Activated CD4-positive, CD25-positive, alpha-beta regulatory T cell treated with anti-CD3 and anti-CD28 coated beads, Interleukin-2, amount 50 U/mL, for 24 hours (primary cell): ENCODE measurements around the gene FER.
"Not testable (repeated sequence)": the region's sequence is repeated elsewhere in the genome, so short reads cannot be mapped to it uniquely, and the experiment has no call there.

Experiments
- ATAC-seq, 2 donors: fragments of 150-1000 bp; cut with Tn5 transposase; one replicate each; pipeline ENCODE4 v1.10.0; 2021; ENCODE audit warnings: mild to moderate bottlenecking in 1 of 2, moderate library complexity in 1 of 2

The FER gene

DNA sequence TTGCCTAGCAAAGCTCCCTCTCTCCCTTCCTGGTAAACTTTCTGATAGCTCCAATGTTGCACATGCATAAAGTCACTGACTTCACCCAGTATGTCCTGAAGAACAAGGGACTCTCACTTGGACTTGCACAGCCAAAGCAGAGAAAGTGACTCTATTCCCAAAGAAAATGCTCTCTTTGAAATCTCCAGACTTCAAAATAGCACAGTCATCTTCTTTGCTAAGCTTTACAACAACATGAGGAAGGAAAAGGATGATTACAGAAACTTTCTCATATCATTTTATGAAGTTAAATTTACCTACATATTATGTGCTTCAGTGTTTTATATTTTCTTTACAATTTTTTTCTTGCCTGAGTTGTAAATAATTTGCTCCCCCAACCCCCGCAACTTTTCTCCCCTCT lies 397.4 kb downstream of the FER start:
- ATAC-seq: no peak

DNA sequence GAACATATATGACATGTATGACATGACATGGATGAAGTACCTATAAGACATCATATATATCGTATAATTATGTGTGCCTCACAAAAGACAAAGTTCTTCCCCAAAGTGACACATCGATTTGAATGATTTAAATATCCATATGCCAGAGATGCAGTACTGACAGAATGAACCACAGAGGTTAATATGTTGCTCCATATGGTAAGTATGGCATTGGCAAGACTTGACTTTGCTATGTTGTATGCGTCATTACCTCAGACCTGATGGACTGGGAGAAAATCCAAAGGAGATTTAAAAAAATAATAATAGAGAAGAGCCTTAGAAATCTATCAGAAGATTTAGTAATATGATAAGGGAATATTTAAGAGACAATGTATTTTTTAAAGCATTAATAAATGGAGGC lies 398.9 kb downstream of the FER start:
- no peak for ATAC-seq

DNA sequence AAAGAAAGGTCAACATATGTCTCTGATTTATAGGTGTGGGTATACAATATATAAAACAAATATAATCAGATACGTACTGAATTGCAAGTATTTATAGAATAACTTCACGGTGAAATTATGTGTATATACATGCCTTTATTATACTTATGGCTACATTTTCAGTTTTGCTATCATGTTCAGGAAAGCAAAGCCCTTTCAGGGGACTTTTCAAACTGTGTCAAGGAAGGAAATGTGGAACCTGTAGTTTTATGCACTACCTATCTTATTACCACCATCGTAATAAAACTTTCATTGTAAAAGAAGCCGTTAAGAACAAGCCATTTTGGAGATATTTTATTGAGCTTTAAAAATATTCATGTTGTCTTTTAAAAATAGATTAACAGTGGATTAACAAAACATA lies 404.9 kb downstream of the FER start:
- ATAC-seq: no peak

DNA sequence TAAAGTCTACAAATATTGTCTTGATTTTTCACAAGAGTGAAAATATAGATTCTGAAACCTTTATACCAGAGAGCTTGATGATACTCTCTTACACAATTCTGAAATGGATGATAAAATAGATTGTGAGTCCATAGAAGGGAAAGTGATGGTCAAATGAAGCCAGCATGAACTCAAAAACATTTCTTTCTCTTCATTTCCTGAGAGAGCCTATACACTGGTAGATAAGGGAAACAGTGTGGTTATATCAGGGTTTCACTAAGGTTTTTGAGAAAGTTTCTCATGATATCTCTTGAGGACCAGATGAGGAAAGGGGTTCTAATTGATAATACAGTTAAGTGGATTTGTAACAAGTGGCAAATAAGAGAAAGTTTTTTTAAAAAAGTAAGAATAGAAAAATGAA lies 407.9 kb downstream of the FER start:
- no peak for ATAC-seq

DNA sequence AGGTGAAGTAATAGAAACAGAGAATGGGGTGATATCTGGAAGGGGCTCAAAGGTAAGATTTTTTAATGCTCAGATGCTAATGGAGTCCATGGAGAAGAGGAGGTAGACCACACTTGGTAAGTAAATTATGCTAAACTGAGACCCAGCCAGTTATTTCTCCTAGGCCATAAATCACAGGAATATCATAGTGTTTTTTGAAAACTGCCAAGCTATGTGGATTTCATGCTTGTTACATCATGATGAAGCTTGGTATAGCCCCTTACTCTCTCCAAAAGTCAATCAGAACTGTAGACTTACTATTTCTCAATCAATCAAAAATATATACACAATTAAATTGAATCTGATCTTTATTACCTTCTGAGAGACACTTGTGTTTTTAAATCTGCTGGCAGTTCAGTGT lies 409.2 kb downstream of the FER start:
- no peak for ATAC-seq

DNA sequence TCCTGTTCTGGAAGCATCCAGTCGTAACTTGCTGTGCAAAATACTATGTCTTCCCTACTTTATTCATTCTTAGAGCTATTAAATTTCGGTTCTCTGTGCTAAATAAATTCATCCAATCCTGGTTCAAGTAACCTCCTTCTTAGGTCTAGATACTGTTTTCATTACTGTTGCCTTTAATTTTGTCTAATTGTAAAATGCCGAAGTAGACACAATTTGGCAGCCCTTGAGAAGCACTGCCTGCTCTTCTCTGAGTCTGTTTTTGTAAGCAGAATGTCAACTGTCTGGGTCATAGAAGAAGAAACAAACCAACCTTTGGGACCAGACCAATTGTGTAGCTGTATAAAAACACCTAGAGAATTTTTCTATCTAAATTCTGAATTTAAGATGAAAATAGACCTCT lies 412.8 kb downstream of the FER start:
- ATAC-seq: no peak

DNA sequence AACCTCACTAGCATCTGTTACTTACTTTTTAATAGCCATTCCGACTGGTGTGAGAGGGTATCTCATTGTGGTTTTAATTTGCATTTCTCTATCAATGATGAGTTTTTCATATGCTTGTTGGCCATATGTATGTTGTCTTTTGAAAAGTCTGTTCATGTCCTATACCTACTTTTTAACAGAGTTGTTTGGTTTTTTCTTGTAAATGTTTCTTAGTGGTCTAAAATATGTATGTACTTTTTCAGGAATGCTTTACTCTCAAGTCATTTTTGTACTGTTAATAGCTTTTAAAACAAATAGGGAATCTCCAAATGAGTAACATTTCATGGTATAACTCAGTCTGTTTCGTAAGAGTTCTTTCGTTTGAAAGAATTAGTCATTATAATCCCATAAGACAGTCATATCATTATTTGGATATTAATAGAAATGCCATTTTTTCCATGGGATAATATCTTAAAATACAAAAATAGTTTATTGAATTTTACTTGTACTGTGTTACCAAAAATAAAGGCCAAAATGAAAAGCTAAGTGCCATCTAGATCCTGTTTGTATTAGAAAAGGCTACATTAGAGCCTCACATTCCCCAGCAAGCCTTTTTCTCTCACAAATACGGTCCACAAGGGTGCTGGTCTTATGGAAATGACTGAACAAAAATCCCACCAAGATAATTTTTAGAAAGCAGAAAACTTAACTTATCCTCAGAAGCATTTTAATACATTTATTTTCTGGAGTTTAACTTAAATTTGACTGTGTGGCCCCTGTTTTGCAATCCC lies 414.4 kb downstream of the FER start:
- ATAC-seq: no peak

DNA sequence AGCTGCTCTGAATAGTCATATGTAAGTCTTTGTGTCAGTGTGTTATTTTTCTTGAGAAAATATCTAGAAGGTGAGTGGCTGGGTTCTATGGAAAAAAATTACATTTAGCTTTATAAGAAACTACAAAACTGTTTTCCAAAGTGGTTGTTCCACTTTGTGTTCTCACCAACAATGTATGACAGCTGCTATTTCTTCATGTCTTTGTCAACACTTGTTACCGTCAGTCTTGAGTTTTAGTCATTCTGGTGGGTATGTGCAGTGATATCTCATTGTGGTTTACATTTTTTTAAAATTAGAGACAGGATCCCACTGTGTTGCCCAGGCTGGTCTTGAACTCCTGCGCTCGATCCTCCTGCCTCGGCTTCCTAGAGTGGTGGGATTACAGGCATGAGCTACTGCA lies 415.6 kb downstream of the FER start:
- no peak for ATAC-seq

DNA sequence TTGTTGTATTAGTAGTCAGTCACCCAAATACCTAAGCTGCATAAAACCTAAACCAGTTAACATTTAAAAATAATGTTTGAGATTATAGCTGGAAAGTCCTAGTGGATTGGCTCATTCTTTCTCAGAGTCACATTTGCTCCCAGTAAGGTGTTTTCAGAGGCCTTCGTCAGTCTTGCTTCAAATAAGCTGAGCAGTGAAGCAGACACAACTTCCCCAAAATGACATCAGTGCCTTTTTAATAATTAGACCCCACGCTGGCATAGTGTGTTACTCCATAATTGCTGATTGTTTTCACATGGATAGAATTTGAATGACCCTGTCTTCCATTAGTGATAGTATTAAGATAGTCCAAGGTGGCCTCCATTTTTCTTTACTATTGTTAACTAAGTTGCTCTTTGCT lies 416.3 kb downstream of the FER start:
- ATAC-seq: peak in 1 of 2 donors; percentile 43

DNA sequence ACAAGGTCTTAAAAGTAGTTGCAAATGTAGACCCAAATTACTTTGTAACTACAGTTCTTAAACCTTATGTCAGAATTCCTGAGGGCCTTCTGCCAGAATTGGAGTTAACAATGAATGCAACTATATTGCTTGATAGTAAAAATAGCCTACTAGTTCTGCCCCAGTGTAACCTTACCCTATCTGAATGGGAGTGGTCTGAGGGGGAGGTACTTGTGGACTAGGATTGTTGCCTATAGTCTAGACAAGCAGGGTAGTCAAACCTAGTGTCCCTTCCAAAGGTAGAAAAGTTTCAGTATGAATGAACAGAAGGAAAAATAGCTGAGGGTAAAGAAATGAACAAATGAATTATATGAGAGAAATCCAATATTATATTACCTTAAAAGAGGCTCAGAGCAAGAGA lies 419.9 kb downstream of the FER start:
- no peak for ATAC-seq

DNA sequence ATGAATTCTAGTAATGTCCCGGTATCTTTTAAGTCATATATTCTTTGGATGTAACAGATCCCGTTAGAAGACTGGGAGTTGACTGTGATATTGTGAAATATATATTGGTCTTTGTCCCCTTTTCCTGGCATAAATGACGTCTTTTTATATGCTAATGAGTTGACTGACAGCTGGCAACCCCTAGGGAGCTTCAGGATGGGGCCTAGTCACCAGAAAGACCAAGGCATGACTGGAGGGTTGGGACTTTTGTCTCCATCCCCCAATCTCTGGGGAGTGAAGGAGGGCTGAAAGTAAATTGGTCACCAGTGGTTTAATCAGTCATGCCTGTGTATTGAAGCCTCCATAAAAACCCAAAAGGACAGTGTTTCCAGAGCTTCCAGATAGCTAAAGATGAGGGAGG lies 420.5 kb downstream of the FER start:
- ATAC-seq: no peak

DNA sequence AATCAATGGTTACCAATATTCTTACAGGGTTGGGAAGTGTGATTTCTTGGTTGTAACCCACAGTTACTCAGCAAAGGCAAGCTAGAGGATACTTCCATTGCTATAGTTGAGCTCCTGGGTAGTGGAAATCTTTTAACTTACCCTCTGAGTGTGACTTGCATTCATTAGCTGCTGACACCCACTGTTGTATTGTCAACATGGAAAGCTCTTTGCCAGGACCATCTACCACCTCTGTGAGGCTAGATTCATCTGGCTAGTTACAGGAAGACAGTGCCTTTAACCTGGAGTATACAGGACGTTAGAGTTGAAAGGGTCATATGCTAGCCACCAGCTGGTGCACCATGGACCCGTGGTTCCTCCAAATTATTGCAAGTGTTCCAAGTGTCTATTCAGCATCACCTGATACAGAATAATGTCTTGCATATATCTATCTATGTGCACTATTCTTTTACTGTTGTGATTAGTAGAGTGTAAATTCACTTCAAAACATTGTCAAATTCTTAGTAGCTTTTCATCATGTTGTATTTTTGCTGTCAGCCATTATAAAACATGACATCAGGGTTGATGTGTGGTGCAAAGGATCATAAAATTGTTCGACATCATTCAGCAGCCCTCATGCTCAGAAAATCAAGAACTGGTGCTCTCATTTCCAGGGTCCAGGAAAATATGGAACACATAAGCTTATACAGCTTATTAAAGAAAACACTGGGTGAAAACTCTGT lies 423.1 kb downstream of the FER start:
- no peak for ATAC-seq

DNA sequence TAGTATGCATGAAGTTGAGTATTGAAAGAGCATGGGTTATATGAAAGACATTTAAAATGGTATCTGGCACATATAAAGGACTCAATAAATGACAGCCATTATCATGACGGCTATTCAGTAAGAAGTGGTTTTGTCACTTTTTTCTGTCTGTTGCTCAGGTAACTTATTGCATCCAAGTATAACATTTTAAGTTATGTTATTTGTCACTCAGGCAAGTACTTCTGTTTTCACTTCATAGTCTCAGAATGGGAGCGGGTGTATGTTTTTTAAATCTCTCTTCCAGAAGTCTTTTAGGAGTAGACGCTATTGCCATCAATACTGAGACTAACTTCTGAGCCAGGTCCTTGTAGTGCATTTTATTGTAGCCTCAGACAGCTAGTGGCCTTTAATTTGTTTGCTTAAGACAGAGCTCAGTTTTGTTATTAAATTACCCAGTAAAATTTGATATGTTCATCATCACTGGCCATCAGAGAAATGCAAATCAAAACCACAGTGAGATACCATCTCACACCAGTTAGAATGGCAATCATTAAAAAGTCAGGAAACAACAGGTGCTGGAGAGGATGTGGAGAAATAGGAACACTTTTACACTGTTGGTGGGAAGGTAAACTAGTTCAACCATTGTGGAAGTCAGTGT lies 423.9 kb downstream of the FER start:
- ATAC-seq: not testable (repeated sequence)

DNA sequence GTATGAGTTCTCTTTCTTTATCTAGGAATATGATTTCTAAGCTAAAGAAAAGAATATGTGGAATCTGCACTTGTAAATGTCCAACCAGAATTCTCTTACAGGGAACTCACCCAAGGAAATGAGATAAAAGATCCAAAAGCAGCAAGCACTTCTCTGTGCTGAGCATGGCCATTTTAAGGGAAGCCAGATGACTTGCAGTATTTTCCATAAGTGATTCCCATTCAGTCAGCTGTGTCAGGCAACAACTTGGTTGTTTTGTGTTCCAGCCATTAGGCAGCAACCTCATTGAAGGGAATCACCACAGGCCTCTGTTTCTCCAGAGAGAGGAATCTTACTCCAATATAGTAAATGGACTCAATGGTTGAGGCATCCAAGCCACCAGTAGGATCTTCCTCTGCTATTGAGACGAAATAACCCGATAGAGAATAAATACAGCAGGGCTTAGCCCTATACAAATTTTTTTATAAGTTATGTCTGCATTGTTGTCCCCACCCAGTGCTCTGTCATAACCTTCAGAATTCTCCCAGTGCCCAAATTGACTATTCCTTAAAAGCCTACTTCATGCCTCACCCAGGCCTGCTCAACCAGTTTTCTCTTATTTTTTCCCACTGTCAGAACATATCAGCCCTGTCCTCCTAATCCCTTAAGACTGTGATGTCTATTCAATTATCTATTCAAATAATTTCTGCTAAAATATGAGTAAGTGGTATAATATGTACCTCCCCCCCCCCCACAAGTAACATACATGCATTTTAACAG lies 425.5 kb downstream of the FER start:
- ATAC-seq: no peak

DNA sequence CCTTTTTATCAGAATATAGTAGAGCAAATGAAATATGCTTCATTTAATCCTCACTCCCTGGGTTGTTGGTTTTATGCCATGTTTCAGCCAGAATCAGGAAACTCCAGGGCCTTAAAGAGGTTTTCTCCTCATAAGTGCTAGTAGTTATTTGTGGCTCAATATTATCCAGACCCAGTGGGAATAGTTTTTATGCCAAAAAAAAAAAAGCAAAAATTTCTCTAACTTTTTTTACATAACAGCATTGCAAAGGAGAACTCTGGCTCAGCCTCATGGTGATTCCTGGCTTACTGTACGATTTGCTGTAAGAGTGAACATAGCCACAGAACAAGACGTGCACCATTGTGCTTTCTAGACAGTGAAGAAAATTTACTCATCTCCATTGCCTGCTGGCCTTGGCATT lies 429.5 kb downstream of the FER start:
- no peak for ATAC-seq

DNA sequence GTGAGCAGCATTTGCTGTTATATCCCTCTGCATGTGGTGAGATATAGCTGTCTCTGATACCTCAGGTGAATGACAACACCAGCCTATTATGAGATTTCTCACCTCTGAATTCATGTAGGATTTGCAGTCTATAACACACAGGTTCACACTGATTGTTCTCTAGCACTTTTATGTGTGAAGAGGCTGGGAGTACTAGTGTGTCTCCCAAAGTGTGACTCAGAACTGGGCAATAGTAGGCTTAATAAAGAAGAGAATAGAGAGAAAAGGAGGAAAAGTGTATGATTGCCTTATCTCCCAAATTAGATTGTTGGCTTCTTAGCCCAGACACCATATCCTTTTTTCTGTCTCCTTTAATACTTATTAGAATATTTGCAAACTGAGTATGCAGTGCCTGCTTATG lies 430.1 kb downstream of the FER start:
- no peak for ATAC-seq

DNA sequence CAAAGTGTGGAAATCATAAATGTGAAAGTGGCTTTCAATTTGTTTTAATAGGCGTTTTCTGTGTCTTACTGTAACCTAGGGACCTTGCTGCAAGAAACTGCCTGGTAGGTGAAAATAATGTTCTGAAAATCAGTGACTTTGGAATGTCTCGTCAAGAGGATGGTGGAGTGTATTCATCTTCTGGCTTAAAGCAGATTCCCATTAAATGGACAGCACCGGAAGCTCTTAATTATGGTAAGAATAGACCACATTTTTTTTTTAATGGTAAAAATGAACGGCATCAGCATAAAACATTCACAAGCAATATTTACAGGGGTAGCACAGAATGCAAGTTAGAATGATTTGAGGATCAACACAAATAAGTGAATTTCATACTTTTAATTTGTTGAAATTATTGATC lies 433.0 kb downstream of the FER start:
- ATAC-seq: no peak

DNA sequence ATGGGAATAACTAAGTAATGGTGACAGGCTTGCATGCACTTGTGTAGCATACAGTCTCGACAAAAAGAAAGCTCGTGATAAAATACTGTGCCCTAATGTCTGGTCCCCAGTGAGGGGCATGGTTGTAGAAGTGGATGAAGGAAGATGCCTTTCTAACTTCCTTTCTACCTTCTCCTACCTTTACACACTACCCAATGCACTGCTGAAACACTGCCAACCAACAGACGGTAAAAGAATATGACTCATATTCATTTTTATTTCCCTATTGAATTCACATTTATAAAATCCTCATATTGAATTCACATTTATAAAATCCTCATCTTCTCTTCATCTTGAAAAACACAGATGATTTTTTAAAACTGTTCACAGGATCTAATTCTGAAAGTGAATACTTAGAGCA lies 439.1 kb downstream of the FER start:
- ATAC-seq: no peak

DNA sequence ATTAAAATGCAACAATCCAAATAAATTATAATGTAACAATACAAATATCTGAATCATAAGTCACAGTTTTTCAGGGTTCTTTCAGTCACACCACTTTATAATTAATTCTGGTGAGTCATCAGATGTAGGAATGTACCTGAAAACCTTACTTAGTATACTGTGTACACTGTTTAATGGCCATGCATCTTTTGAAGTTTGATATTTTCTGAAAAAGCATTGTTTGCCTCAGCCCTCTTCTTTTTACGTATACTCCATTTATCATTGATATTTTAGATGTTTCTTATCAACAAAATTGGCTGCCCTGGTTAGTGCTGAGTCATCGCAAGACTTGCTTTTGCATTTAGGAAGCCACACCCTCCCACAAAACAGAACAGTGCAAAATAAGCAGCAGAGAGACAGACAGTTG lies 443.5 kb downstream of the FER start:
- ATAC-seq: peak; percentile 64 to 65

DNA sequence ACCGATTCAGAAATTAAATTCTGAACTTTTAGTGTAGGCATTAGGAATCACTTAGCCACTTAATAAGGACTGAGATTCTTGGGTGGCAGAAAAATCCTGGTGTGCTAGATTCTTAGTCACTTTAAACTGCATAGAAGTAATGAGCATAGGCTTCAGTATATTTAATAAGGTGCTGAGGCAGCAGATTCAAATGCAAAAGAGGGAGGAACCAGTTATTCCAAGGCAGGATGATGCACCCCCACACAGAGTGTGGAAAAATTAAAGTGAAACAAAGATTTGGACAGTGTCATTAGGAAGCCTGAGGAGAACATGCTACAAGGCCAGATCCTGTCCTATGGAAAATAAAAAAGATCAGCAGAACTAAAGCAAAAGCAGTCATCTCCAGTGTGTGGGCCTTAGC lies 444.3 kb downstream of the FER start:
- no peak for ATAC-seq

DNA sequence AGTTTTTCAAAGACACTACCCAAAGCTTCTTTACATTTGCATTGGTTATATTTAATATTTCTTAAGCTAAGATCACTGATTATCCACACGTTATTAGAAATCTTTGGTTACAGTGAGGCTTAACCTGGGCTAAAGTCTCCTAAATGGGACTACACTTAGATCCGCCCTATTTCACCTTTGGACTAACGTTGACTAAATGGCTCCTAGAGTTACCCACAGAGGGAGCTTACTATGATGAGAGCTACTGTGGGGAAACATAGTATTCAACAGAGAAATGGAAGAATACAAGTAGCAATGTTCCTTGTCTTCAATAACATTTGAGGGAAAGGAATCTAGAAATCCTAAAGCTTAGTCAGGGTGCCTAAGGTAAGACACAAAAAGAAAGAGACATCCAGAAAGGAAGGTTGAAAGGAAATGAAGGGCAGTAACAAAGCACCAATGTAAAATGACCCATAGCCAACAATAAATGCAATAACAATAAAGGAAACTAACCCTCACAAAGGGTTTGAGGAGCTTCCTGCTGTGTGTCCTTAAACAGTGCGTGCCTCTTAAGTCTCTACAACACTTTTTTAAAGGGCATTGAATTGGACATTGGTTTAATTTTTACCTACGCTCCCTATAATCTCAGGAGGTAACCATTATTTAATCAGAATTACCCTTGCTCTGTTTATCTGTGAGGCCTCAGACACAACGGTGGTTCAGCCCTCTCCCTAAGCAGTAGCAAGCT lies 445.0 kb downstream of the FER start:
- no peak for ATAC-seq

DNA sequence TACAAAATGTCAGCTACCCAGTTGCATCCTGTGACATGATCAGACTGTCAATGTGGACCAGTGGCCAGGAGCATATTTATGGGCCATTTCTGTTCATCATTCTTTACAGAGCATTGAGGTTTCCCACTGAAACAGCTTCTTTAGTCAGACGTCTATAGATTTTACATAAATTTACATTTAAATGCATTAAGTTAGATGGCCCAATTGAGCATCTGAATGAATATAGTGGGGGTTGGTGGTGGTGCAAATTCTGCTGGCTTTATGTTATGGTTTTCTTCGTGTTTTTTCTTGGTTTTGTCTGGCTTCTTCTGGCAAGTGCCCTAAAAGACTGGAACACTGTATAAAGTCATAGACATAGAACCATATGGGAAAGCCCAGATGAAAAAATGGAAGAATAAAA lies 448.0 kb downstream of the FER start:
- no peak for ATAC-seq
